Limb (tissue), 2 donors: ENCODE measurements around the gene ANO1.
"Not testable (repeated sequence)": the region's sequence is repeated elsewhere in the genome, so short reads cannot be mapped to it uniquely, and the experiment has no call there.

ENCODE experiments used
- DNase-seq, 2 donors: peaks; one replicate each; pipeline ENCODE4 v3.0.0-alpha.2; 2016; ENCODE audit errors: extremely low spot score in 2 of 2

Gene ANO1

DNA sequence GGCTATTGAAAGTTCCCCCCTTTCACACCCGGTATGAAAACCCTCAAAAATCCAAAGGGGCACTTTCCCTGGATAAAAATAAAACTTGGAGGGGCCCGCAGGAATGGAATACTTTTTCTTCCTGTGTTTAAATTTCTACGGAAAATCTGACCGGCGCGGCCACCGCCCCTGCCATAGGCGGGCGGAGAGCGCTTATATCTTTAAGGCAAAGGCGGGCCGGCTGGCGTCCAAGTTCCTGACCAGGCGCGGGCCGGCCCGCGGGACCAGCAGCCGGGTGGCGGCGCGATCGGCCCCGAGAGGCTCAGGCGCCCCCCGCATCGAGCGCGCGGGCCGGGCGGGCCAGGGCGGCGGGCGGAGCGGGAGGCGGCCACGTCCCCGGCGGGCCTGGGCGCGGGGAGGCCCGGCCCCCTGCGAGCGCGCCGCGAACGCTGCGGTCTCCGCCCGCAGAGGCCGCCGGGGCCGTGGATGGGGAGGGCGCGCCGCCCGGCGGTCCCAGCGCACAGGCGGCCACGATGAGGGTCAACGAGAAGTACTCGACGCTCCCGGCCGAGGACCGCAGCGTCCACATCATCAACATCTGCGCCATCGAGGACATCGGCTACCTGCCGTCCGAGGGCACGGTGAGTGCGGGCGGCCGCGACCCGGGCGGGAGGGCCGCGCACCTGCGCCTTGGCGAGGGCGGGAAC, at the start of gene ANO1:
TSS of gene ANO1 (plus strand) at position 223 of the 686 bp plus-strand sequence. CDS start at position 513, 290 bp downstream.
- peak in 1 of 2 donors; percentile 57 for DNase-seq

- DNase-seq, result no peak
Observed at GRCh38 chr11:70029115-70029860, 48.8 kb upstream of the ANO1 start.

- DNase-seq, result no peak
Observed at GRCh38 chr11:70029861-70030380, 48.2 kb upstream of the ANO1 start.

DNA sequence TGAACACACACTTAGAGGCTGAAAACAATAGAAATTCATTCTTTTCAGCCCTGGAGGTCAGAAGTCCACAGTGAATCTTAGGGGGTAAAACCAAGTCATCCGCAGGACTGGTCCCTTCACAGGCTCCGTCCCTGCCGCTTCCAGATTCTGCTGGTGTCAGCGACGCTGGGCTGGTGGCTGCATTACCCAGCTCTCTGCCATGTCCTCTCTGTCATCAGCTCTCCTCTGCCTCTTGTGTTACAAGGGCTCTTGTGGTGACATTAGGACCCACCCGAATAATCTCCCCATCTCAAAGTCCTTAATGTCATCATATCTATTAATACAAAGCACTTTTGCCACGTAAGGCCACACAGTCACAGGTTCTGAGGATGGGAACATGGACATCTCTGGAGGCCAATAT, 47.7 kb upstream of the ANO1 start:
- DNase-seq, result no peak

GRCh38 chr11:70031631-70032469, 46.3 kb upstream of the ANO1 start:
- DNase-seq, result no peak

DNA sequence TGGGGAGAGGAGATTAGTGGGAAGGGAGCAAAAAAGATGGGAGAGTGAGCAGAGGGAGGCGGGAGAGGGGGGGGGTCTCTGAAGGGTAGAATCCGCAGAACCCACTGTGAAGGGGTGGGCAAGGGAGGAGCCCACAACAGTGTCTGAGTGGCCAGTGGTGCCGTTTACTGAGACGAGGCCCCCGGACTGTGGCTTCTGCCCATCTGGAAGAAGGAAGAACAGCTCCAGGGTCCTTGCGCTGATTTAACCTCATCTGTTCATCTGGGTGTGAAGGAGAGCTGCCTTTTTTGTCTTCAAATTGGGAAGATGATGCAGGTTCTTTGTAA, 45.7 kb upstream of the ANO1 start:
- no peak for DNase-seq

GRCh38 chr11:70032943-70033710, 45.0 kb upstream of the ANO1 start:
- no peak for DNase-seq

- DNase-seq, result no peak
Observed at GRCh38 chr11:70033711-70034070, 44.4 kb upstream of the ANO1 start.

DNA sequence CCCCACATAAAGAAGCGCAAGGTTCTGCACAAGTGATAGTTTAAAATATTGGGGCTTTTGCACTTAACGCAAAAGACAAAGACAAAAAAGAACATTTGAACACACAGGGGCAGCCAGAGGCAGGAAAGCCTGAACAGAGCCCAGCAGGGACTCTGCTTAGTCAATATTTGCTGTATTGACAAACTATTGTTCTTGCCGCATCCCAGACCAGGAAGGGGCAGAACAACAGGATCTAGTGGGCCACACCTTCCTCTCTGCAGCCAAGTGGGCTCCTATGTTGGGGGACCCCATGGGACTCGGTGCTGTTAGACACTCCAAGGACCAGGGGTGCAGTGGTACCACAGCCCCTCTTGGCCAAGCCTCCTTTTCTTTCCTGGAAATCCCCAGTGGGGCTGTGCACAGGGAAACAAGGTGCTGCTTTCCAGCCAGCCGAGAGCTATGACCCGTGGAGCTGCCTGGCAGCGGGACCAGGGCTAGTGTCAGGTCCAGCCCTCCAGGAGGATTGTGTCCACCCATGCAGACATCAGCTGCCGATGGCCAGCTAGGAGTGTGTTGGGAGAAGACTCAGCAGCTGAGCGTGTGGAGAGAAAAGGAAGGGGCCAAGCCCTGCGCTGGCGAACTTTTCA, 43.3 kb upstream of the ANO1 start:
- no peak for DNase-seq

- DNase-seq, result not testable (repeated sequence)
Observed at GRCh38 chr11:70035665-70036064, 42.5 kb upstream of the ANO1 start.

DNA sequence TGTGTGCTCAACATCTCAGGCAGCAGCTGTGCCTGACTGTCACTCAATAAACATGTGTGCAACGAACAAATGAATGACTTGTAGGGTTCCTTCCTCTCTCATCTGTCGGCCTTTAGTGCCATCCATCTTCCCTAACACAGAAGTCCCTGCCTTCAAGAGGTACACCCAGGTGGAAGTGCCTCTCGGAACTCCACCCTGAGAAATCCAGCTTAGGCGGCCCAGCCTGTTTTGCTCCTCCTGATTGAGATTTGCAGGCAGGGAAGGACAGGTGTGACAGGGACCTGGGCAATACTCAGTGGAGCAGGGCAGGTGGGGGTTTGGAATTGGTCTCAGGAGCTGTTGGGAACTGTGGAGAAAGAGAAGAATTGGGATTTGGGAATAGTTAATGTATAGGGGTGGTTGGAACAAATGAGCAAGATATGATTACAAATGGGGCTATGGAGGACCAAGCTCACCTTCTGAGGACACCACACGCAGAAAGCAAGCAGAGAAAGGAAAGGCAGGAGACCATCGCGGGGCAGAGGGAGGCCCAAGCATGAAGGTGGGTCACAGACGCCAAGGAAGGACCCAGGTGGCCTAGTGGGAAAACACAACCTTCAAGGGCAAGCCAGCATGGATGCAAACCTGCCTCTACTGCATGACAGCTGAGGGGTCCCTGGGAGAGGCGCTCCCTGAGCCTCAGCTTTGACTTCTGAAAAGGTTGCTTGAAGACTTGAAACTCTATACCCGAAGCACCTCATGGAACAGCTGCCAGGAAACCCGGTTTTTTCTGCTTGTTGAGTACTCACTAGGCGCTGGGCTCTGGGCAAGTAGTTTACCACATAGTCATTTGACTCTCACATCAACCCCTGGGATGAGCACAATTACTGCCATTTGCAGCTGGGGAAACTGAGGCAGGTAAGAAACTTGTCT, 40.9 kb upstream of the ANO1 start:
- no peak for DNase-seq

GRCh38 chr11:70038034-70038834, 39.9 kb upstream of the ANO1 start:
- no peak for DNase-seq

DNA sequence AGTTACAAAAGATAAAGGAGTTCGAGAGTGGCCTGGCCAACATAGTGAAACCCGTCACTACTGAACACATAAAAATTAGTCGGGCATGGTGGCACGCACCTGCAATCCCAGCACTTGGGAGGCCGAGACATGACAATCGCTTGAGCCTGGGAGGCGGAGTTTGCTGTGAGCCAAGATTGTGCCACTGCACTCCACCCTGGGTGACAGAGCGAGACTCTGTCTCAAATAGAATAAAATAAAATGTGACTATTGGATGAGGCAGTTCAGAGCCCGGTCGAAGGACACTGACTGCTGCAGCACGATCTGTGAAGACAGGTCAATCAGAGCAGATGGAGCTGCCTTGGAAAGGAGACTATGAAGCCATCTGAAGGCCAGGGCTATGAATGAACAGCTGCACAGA, 37.7 kb upstream of the ANO1 start:
- no peak for DNase-seq

DNA sequence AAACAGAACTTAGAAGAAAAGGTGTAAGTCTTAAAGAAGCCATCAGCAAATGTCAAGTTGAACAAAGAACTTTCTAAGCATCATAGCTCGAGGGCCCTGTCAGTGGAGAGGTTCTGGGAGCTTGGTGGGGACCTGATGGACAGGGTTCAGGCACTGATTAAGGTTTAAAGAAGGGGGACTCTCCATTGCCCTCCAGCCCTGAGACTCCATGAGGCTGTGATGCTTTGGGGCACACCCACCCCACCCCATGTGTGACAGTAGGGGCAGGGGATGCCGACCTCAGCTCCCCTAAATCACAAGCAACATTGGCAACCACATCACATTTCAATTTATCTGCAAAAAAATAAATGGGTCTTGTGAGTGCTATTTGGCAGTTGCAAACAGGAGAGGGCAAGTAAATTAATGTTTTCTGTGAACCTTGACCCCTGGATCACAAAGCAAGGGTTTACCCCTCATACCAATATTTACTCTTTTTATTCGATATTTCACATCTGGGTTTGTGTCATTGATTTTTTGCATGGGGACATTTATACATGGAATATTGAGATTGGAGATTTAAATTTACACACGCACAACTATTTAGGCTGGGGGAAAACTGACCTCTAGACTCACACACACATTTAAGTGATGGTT, 37.1 kb upstream of the ANO1 start:
- DNase-seq, result no peak

DNA sequence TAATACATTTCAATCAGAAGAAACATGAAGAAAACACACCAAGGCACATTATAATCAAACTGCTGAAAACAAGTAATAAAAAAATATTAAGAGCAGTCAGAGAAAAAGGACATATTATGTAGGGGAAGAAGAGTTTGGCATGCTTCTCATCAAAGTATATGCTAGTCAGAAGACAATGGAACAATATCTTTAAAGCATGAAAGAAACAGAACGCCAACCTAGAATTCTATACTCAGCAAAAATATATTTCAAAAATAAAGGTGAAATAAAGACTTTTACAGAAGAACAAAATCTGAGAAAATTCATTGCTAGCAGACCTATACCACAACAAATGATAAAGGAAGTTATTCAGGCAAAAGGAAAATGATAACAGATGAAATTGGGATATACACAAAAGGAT, 34.6 kb upstream of the ANO1 start:
- no peak for DNase-seq

DNA sequence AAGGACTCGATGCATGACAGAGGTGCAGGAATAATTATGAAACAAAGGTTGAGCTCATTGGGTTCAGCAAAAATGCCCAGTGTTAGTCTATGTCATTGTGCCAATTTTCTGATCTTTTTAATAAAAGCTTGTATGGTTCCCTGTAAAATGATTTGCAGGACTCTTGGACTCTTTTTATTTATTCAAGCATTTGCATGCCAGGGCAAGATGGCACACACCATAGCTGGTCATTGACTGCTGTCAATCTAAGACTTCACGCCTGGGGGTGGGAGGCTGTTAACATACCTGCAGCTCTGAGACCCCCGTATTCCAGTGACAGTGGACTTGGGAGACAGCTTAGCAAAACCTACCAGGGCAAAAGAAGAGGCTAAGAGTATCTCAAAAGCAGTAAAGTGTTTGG, 32.0 kb upstream of the ANO1 start:
- no peak for DNase-seq

GRCh38 chr11:70048279-70049024, 29.7 kb upstream of the ANO1 start:
- no peak for DNase-seq

- DNase-seq, result no peak
Observed at GRCh38 chr11:70049045-70049444, 29.1 kb upstream of the ANO1 start.
